ENCODE measurements around the gene SHANK3.
A peak's percentile ranks its signal among the peaks of the same experiment; 100 is the strongest.

Gene SHANK3

DNA sequence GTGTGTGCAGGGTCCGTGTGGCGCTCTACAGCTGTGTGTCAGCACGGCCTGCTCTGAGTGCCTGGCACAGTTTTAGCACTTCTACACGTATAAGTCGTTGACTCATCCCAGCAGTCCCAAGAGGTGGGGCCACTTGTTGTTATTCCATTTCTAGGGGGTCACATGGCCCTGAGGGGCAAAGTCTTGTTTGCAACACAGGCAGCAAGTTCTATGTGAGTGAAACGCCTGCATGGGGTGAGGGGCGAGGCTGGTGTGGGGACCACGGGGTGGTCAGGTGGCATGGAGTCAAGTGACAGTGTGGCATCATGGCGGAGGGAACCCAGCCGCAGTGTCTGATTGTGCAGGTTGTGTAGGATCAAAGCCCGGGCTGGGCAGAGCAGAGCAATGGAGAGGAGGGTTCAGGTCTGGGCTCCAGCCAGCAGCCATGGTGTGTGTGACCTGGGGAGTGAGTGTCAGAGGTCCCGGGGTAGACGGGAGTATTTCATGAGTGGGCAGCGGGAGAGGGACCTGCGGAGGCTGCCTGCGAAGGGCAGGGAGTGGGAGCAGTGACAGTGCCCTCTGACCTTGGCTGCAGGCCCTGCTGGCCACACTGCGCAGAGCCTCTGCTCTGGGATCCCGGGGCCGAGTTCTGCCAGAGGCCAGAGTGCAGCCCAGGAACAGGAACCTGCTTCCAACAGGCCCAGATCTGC lies 27.9 kb downstream of the SHANK3 start:
- no peak for DNase-seq

DNA sequence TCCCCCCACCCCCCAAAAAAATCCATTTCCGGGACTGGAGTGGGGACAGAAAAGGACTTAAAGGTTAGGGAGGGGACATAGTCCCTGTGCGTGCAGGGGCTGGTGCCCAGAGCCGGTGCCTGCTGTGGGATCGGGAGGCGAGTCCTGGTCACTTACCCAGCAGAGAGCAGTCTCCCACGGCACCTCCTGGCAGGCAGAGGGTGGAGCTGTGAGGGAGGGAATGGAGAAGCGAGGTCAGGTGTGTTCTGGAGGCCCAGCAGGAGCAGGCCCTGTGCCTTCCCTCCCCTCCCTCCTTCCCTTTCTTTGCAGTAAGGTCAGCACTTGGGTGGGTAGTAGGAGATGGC lies 28.4 kb downstream of the SHANK3 start:
- no peak for DNase-seq

DNA sequence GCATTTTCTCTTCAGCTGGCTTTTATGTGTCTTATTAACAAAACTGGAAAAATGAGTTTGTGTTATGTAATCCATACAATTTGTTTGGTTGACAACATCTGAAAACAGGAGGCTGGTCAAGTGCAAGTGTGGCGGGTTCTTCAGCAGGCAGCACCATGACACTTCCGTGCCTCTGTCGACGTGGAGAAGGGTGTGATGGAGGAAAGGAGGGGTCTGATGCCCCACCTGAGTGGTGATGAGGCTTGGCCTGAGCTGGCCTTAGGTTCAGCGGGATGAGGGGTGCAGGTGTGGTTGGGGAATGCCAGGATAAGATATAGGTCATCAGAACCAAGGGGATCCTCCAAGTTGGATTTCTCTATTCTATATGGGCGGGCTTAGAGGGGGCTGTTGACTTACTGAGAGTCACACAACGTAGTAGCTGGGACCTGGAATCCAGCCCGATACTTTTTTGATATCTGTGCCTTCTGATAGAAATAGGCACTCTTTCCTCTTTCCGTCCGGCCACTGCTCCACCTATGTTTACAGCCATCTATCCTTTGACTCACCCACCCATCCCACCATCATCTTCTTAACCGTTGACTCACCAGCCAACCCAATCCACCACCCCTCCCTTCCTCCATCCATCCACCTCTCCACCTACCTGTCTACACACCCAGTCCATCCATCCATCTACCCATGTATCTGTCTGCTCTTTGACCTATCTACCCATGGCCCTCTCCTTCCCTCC lies 29.0 kb downstream of the SHANK3 start:
- DNase-seq: no peak

DNA sequence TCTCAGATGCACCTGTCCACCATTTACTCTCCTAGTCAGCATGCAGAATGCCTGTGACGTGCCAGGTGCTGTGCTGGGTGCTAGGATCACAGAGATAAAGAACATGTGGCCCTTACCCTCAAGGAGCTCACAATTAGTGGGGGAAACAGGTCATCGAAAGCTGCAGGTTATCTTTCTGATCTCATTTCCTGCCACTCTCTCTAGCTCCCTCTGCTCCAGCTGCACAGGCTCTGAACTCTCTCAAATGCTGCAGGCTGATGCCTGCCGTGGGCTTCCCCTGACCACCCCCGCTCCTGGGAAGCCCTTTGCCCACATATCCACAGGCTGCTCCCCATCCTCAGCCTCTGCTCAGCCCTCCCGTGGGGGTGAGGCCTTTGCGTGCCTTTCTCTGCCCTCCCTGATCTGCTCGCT lies 29.6 kb downstream of the SHANK3 start:
- peak; percentile 4 for DNase-seq

DNA sequence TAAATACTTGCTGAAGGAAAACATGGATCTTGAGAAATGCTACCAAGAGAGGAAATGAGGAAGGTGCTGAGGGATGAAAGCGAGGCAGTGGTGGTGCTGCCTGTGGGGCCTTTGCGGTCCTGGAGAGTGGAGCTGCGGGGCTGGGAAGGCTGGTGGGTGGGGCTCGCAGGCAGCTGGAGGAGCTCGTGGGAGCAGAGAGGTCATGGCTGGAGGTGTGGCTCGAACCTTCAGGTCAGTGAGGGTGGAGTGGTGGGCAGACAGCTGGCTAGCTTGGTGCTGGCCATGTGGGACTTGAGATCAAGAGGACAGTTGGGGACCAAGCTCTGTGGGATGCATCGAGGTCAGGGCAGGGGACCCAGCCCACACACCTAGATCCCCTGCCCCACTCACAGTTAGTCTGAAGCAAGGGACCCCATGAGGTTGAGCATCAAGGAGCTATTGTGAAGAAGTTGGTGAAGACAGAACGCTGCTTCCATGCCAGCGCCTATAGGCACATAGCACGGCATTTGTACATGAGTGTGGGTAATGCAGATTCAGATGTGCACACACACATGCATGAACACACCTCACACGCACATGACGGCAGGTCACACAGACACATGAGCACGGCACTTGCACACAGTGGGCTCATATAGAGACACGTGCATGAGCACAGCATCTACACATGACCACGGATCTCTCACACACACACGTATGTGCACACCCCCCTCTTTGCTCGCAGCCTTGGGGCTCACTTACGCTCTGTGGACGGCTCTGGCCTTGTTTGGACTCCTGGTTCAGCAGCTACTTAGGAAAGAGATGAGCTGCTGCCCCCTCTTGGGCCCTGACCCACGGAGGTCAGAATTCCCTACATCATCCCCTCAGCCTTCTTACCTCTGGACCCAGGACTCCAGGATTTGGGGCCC lies 30.4 kb downstream of the SHANK3 start:
- no peak for DNase-seq

DNA sequence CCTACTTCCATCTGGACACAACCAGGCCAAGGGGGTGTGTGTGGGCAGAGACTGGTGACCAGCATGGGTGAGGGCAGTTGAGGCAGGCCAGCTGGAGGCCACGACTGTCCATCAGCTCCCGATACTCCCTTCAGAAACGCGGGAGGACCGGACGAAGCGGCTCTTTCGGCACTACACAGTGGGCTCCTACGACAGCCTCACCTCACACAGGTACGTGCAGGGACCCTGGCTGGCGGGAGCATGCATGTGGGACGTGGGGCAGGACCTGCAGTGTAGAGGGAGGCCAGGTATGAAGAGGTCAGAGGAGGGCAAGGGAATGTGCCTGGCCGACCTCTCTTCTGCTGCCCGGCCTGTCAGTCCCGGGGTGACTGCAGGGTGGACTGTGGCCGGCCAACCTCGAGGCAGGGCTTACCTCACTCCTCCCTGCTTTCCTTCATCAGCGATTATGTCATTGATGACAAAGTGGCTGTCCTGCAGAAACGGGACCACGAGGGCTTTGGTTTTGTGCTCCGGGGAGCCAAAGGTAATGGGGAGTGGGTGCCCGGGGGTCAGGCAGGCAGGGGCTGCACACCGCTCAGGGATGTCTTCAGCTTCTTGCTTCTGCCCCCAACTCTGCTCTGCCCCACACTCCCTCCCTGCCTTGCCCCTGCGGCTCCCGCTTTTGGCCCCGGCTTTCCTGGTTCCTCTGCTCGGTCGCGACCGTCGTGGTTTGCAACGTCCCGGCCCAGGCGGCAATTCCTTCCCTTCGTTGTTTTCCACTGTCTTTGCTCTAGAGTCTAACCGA lies 31.3 kb downstream of the SHANK3 start:
- no peak for DNase-seq

DNA sequence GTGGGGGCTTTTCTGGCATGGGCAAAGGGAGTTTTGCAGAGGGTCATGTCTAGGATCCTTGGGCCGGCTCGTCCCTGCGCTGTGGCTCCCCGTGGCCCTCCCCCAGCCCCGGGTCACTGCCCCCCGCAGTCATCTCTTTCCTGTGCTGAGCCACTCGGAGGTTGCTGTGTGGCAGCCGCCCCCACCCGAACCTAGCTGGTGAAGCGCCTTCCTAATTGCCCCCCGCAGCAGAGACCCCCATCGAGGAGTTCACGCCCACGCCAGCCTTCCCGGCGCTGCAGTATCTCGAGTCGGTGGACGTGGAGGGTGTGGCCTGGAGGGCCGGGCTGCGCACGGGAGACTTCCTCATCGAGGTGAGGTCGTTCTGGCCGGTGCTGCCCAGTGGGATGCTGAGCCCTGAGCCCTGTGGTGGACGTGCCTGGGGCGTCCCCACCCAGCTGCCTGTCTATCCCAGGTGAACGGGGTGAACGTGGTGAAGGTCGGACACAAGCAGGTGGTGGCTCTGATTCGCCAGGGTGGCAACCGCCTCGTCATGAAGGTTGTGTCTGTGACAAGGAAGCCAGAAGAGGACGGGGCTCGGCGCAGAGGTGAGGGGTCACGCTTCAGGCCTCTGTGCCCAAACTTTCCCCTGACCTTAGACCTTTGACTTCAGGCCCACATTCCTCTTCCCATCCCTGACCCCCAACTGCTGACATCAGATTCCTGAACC lies 32.0 kb downstream of the SHANK3 start:
- no peak for DNase-seq

DNA sequence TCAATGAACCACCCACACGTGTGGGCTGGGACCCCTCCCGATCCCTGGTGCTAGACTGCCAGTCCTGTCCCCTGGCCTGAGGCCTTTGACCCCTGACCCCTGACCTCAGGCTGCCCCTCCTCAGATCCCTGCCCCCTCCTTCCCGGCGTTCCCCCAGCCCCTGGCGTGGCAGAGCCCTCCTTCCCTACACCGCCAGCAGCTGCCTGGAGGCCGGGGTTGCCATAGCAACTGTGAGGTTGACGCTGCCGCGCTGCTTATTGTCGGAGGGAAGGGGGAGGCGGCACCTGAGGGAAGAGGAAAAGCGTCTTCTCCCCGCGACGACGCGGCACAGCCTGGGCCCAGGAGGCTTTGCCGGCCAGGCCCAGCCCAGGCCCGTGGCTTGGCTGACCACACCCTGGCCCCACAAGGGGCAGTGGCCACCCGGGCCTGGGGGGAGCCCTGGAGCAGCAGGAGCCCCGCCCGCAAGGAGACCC lies 32.6 kb downstream of the SHANK3 start:
- no peak for DNase-seq

DNA sequence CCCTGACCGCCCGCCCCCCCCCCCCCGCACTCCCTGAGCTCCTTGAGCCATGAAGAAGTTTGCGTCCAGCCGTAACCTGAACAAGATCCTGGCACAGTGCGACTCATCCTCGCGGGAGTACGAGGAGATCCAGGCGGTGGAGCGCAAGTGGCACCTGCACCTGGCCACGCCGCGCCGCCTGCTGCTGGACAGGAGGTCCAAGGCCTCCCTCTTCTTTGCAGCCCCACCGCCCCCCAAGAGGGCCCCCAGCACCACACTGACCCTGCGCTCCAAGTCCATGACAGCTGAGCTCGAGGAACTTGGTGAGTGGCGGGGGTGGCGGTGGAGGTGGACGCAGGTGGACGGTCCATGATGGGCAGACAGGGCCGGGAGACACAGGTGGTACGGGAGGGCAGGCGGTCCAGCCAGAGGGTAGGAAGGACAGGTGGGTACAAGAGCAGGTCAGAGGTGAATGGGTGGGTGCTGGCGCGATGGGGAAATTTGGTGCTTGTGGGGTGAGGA lies 33.3 kb downstream of the SHANK3 start:
- no peak for DNase-seq

DNA sequence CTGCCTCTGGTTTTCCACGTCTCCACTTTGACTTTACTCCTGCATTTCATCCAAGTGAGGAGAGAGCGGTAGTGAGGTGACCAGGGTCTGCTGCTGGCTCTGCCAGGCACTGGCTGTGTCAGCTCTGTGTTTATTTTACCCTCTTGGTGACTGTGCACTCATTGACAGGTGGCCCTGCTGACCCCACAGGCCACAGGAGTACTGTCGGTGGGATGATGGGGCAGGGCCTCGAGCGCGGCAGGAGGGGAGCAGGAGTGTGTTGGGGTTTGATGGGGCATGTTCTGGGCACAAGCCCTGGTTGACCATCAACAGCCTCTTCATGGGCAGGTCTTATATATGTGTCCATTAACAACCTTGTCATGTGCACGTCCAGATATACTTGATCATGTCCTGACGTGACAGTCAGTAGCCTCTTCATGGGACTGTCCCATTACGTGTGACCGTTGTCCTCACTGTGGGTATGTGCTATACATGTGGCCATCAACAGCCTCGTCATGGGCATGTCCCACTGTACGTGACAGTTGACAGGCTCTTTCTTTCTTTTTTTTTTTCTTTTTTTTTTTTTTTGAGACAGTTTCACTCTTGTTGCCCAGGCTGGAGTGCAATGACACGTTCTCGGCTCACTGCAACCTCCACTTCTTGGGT lies 34.0 kb downstream of the SHANK3 start:
- DNase-seq: no peak

DNA sequence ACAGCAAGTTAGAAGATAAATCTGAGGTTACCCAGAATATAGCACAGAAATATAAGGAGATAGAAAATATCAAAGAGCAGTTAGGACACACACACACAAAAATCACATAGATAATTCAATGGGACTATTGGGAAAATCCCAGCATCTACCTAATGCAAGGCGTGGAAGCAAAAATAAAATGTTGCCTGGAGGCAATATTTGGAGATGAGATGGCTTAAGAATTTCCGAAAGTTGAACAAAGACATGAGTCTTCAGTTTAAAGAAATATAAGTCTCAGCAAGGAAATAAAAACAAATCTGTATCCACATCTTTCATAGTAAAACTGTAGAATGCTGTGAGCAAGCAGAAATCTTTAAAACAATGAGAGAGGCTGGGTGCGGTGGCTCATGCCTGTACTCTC lies 35.9 kb downstream of the SHANK3 start:
- no peak for DNase-seq

DNA sequence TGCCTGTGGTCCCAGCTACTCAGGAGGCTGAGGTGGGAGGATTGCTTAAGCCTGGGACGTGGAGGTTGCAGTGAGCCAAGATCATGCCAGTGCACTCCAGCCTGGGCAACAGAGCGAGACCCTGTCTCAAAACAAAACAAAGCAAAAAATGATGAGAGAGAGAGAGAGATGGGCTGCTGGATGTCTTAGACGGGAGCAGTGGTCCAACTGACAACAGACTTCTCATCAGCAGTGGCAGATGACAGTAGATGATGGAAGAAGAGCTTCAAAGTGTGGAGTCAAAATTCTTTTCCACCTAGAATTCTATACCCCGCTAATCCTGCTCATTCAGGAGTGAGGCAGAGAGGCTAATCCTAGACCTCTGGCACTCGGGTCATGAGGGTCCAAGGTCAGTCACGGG lies 36.4 kb downstream of the SHANK3 start:
- no peak for DNase-seq

DNA sequence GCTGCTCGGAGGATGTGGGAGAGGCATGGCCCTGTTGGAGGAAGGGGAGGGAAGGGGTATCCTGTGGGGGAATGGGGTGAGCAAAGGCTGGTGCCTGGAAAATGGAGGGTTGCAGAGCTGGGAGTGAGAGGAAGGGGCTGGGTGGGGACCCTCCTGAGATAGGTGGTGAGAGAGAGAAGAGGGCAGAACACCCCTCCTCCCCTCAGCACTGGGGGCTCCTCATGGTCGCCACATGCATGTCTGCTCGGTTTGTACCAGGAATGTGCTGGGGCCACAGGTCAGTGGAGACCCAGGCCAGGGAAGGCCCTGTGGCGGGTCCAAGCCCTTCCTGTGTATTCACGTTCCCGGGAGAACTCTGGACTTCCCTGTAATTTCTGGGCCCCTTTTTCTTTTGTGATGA lies 37.6 kb downstream of the SHANK3 start:
- no peak for DNase-seq

DNA sequence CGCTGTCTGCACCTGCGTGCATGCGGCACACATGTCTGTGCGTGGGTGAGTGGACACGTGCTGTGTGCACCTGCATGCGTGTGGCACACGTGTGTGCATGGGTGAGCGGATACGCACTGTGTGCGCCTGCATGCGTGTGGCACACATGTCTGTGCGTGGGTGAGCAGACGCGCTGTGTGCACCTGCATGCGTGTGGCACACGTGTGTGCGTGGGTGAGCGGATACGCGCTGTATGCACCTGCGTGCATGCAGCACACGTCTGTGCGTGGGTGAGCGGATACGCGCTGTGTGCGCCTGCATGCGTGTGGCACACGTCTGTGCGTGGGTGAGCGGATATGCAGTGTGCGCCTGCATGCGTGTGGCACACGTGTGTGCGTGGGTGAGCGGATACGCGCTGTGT lies 38.3 kb downstream of the SHANK3 start:
- DNase-seq: no peak

DNA sequence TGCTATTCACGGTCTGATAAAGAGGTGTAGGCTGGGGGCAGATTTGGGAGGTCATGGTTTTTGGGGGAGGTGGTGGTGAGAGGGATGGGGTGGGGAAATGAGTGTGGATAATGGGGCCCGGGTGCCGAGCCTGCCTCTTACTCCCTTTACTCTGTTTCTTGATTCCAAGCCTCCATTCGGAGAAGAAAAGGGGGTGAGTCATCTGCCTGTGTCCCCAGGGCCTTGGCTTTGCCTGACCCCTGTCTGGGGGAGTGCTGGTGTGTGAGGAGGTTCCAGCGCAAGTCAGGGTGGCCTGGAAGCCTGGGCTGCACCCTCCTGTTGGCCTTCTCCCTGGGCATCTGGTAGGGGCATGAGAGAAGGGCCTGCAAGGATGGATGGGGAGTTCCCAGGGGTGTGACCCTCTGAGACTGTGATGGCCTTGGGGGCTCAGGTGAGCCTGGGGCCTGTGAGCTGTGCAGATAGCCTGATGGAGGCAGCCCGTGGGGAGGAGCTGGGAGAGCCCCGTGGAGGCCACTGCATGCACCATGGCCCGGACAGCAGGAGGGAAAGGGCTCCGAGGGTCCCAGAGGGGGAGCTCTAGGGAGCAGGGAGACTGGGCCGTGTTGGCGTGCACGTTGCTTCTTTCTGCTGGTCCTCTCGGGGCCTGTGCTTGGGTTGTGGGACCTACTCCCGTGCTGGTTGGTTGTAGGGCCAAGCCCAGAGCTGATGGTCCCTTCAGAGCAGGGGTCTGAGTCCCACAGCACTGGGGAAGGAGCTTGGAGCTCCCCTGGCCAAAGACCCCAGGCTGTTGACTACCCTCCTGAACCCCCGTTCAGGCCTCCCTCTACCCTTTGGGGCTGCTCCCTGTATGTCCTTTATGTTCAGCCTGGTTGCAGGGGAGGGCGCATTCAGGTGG lies 39.1 kb downstream of the SHANK3 start:
- DNase-seq: no peak

DNA sequence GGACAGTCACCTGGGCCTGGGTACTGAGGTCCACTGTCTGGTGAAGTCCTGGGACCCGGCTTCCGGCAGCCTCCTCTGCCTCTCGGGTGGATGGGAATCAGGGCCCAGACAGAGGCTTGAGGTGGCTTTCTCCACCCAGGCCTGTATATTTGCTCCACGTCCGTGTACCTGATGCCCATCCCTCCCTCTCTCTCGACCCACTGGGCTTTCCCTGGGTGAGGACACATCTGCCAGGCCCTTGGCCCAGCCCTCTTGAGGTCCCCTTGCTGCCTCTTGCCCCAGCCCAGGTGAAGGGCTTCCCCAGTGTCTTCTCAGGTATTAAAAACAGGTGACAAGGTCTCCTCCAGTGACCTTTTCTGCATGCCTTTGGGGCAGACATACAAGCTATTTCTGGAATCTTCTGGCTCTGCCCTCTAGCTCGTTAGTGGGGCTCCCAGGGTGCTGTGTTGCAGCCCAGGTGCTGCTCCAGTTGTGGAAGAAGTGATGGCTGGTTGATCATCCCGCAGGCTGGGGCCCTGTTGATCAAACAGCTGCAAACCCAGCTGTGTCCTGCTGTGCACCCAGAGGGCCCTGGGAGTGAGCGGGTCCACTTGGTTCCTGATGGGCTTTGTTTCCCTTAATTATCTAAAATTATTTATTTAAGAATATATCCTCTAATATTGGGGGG lies 39.9 kb downstream of the SHANK3 start:
- no peak for DNase-seq

DNA sequence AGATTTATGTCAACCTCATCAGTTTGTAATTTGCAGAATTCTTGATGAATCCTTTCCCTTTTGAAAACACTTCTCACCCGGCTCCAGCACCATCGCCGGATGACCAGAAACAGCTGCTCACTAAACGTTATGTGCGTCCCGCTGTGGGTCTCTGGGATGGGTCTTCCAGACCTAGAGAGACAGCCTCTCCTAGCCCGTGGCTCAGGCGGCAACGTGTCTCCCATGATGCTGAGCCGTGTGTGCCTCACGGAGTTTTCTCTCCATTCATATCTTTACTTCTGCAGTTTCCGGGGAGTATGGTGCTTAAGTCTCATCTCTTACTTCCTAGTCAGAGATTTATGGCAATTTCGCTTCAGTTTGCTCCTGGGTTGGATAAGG lies 40.4 kb downstream of the SHANK3 start:
- no peak for DNase-seq

DNA sequence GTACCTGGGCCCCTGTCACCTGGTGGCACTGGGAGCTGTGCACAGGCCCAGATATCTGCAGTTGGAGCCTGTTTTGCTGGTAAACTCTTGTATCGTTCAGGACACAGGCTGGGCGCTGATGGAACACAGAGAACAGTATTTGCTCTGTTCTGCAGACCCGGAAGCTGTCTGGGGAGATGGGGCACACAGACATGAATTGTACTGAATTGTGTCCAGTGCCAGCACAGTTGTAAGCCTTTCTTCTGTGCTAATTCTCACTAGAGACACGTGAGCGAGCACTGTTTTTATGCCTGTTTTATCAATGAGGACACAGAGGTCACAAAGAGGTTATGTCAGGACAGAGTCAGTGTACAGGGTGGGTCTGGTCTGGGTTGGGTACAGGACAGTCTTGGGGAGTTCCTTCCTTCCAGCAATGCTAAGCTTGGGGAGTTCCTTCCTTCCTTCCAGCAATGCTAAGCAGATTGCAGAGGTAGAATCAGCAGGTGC lies 41.0 kb downstream of the SHANK3 start:
- no peak for DNase-seq

DNA sequence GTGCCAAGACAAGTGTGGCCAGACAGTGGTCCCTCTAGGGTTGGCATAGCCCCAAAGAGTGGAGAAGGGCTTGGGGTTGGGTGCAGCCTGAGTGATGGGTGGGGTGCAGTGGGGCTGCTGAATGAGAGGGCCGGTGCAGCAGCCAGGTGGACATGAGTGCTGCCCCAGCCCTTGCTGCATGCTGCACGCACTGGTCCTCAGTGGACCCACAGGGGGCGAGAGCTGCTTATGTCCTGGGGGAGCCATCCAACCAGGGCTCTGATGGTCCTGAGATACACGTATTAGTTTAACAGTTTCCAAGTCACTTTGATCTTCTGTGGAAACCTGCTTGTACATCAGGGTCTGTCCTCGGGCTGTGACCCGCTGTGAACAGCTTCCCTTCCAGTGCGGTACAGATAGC lies 41.5 kb downstream of the SHANK3 start:
- no peak for DNase-seq

Measured in CD4-positive, alpha-beta T cell treated with Interleukin-12 subunit alpha and Interleukin-12 subunit beta, for 1 hour (primary cell).